HG02981 (cell line): ENCODE results near the gene AKAP13.

ENCODE experiments used
- ATAC-seq: cut with Tn5 transposase; IDR thresholded peaks from one replicate; pipeline ENCODE4 v1.9.1; 2021; ENCODE audit warnings: mild to moderate bottlenecking, moderate library complexity; ENCODE audit not compliant: unreplicated experiment

Gene AKAP13

GRCh38 chr15:85749261-85750151 lies 369.1 kb downstream of the AKAP13 start:
- no peak for ATAC-seq

GRCh38 chr15:85750319-85751290 lies 370.2 kb downstream of the AKAP13 start:
- ATAC-seq, result no peak

DNA sequence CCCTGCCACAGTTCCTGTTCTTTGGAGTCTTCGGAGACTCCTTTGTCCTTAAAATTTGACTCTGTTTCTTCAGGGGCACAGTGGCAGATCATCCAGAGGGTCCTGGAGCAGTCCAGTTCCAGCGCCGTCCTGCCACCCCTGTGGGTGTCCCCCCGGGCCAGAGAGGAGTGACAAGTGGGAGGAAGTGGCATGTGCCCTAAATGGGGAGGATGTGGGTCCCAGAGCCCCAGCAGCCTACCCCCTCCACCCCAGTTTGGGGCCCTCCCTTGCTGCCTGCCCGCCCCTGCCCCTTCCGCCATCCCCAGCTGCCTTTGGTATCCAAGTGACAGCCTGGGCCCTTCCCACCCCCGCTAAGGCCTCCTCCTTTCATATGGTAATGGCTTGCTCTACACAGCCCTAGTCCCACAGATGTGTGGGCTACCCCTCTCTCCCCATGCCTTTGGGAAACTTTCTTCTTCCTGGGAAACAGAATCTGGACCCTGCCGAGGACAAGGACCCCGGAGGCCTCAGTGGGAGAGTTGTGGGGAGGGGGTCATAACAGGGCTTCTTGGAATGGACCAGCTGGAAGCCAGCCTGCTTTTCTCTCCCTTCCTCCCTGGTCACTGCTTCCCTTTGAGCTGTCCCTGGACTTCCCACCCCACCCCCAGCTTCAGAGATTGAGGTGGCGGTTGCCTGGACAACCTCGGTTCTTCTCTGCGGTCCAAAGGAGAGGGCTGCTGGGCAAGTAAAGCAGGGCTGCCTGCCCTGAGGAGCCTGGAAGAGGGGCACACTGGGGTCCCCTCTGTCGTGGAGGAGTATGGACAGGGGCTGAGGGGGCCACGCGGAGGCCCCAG lies 371.1 kb downstream of the AKAP13 start:
- no peak for ATAC-seq

GRCh38 chr15:85752124-85752475 lies 371.7 kb downstream of the AKAP13 start:
- no peak for ATAC-seq

DNA sequence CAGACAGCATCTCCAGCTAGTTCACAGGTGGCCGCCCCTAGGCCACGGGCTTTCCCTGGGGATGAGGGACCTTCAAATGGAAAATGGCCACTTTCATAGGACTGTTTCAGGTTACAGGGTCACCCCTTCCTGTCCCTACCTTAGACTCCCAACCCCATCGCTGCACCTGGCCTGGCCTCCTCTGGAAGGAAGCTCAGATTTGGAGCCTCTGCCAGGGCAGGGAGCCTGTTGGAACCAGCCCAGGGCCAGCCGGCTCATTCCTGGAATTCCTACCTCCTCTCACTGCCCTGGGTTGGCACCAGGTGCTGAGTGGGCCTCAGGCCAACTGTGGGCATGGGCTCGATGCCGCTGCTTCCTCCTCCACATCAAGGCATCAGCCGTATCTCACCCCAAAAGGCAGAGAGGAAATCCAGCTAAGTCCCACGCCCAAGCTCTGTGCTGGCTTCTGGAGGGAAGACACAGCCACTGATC lies 372.1 kb downstream of the AKAP13 start:
- ATAC-seq, result no peak

GRCh38 chr15:85753261-85753660 lies 372.9 kb downstream of the AKAP13 start:
- ATAC-seq, result no peak

- no peak for ATAC-seq
These were observed 373.5 kb downstream of the AKAP13 start for GRCh38 chr15:85753791-85754452.

GRCh38 chr15:85754989-85755388 lies 374.6 kb downstream of the AKAP13 start:
- ATAC-seq, result no peak

DNA sequence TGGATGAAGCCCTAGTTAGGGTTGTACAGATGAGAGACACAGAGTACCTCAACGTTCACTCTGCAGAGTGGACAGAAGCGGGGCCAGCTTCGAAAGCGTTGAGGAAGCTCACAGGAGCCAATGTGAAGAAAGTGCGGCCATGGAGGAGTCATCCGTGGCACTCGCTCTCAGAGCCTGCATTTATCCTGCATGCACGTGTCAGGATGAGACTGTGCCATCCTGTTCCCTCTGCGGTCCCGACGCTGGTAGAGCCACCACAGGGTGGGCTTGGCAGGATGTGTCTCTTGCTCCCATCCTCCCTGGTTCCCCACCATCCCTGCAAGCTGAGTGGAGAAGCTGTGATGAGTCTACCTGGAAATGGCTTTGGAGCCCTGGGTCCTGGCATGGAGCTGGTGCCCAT lies 375.1 kb downstream of the AKAP13 start:
- no peak for ATAC-seq

DNA sequence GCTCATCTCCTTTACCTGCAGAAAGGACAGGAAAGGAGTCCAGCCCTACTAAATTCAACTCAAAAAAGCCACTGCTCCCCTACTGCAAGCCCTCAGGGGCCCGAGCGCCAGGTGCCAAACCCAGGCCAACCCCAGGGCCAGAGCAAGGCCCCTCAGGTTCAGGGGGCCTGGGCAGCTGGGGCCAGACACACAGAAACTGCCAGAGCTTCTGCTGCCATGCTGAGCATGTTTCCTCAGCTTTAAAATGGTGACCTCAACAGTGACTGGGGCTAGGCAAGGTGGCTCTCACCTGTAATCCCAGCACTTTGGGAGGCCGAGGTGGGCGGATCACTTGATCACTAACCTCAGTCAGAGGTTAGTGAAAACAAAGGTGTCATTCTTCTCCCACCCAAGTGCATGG lies 375.5 kb downstream of the AKAP13 start:
- ATAC-seq, result no peak

- no peak for ATAC-seq
These were observed 376.1 kb downstream of the AKAP13 start for GRCh38 chr15:85756411-85757072.

- no peak for ATAC-seq
These were observed 376.9 kb downstream of the AKAP13 start for GRCh38 chr15:85757073-85757938.

GRCh38 chr15:85757939-85758654 lies 377.7 kb downstream of the AKAP13 start:
- no peak for ATAC-seq

GRCh38 chr15:85758655-85758978 lies 378.2 kb downstream of the AKAP13 start:
- no peak for ATAC-seq

DNA sequence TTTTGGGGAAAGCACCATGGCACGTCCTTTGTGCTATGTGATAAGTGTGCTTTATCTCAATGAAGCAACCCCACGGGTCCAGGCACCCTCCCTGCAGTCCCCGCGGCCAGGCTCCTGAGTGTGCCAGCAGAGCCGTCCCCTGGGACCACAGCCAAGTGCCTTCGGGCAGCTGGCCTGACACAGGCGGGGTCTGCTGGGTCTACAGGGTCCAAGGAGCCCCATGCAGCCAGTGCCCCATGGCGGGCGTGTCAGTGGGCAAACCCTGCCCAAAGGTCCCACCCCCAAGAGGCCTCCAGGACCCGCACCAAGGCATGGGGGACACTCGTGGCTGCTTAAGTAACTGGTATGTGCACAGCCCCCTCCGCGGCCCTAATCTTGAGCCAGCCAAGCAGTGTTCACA lies 379.0 kb downstream of the AKAP13 start:
- ATAC-seq, result no peak

GRCh38 chr15:85760049-85760448 lies 379.6 kb downstream of the AKAP13 start:
- no peak for ATAC-seq

DNA sequence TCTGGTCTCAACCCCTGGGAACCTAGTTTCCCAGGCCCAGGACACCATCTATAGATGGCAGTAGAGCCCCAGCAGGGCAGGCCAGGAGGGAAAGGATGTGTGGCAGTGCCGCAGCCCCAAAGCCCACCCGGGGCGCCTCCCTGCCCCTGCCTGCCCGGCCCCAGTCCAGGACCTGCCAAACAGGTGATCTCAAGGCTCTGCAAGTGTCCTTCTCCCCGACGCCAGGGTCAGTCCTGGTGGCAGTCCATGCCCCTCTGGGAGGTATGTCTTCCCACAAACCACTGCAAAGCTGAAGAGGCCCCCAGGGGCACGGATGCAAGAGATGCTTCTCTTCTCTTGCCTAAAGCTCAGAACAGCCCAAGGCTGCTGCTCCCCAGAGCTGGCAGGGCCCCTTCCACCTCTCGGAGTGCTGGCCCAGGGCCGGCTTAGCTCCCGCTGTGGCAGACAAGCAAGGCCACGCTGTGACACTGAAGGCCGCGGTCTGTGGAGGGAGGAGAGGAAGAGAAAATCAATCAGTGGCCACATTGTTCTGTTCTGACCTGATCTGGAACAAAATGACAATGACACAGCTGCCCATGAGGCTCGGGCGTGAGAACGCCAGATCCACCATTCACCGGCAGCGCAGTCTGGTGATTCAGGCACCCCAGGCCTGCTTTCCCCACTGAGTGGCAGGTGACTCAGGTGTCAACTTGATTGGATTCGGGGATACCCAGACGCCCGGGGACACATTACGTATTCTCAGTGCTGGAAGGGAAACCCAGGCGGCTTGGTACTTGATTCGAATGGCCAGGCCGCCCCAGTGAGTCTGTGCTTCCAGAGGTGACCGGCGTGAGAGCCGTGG lies 380.3 kb downstream of the AKAP13 start:
- ATAC-seq, result no peak
